ENCODE data around the gene GSN. TPM values are rescaled to one million over a fixed set of nuclear protein-coding genes. Genes with fewer than 3 reads are reported as not detected.

The GSN gene
- total and polyA plus RNA-seq, 8 donors: 215 to 909 (median 531) TPM

- no peak for DNase-seq
- H3K27me3 ChIP-seq: no peaks in the 10 kb centered on the region
- 70 to 91% (median 83%) methylated on average over 9 of the region's 9 CpGs for WGBS, 5 donors
- H3K36me3 ChIP-seq: peaks cover 62 to 100% (median 95%) of the 10 kb centered on the region in 4 donors
- no peaks in the 10 kb centered on the region for H3K9me3 ChIP-seq
- H3K4me1 ChIP-seq: peaks cover 0 to 24% (median 11%) of the 10 kb centered on the region in 4 donors
- TF ChIP-seq POLR2AphosphoS5 (IDR thresholded peaks at IDR 0.05) (no peak), POLR2A (IDR thresholded peaks at IDR 0.05) (no peak), EP300 (IDR thresholded peaks at IDR 0.05) (no peak)
- TF ChIP-seq, protein P1, sequence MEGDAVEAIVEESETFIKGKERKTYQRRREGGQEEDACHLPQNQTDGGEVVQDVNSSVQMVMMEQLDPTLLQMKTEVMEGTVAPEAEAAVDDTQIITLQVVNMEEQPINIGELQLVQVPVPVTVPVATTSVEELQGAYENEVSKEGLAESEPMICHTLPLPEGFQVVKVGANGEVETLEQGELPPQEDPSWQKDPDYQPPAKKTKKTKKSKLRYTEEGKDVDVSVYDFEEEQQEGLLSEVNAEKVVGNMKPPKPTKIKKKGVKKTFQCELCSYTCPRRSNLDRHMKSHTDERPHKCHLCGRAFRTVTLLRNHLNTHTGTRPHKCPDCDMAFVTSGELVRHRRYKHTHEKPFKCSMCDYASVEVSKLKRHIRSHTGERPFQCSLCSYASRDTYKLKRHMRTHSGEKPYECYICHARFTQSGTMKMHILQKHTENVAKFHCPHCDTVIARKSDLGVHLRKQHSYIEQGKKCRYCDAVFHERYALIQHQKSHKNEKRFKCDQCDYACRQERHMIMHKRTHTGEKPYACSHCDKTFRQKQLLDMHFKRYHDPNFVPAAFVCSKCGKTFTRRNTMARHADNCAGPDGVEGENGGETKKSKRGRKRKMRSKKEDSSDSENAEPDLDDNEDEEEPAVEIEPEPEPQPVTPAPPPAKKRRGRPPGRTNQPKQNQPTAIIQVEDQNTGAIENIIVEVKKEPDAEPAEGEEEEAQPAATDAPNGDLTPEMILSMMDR (IDR thresholded peaks at IDR 0.05): no peak
- H3K27ac ChIP-seq: no peak overlapping the region
- intact Hi-C loops (cut with DNase I; ENCODE audit: low total_unique reads): loop anchor here (10.0 kb wide), 1 partner anchor 96 kb away; no protein-coding TSS in a partner anchor
- H3K4me3 ChIP-seq: no peak overlapping the region
Measured at GRCh38 chr9:121310571-121310970, 42.6 kb downstream of the GSN start.

GRCh38 chr9:121312169-121312568 lies 44.2 kb downstream of the GSN start:
- H3K27ac ChIP-seq: peak overlapping the region in 2 of 5 donors; percentile 1 to 50
- no peak for DNase-seq
- H3K4me3 ChIP-seq: no peak overlapping the region
- no peaks in the 10 kb centered on the region for H3K27me3 ChIP-seq
- peaks cover 0 to 35% (median 14%) of the 10 kb centered on the region in 4 donors for H3K4me1 ChIP-seq
- WGBS, 5 donors: 91 to 96% (median 93%) methylated on average over 15 to 17 of the region's 17 CpGs
- TF ChIP-seq EP300 (IDR thresholded peaks at IDR 0.05): no peak
- TF ChIP-seq, protein P1 (IDR thresholded peaks at IDR 0.05): no peak
- TF ChIP-seq POLR2A (IDR thresholded peaks at IDR 0.05): no peak
- TF ChIP-seq POLR2AphosphoS5 (IDR thresholded peaks at IDR 0.05): no peak
- peaks cover 70 to 100% (median 100%) of the 10 kb centered on the region in 4 donors for H3K36me3 ChIP-seq
- no peaks in the 10 kb centered on the region for H3K9me3 ChIP-seq
- intact Hi-C loops (cut with DNase I; ENCODE audit: low total_unique reads): loop anchor here (10.0 kb wide), 1 partner anchor 97 kb away; no protein-coding TSS in a partner anchor

GRCh38 chr9:121313458-121314152 lies 45.6 kb downstream of the GSN start:
- H3K36me3 ChIP-seq: peaks cover 73 to 100% (median 100%) of the 10 kb centered on the region in 4 donors
- no peak for DNase-seq
- 97 to 98% (median 98%) methylated on average over 10 of the region's 10 CpGs for WGBS, 5 donors
- H3K9me3 ChIP-seq: no peaks in the 10 kb centered on the region
- TF ChIP-seq, protein P1 (IDR thresholded peaks at IDR 0.05): no peak
- no peak for TF ChIP-seq EP300 (IDR thresholded peaks at IDR 0.05)
- no peak for TF ChIP-seq POLR2AphosphoS5 (IDR thresholded peaks at IDR 0.05)
- no peak for TF ChIP-seq POLR2A (IDR thresholded peaks at IDR 0.05)
- no peaks in the 10 kb centered on the region for H3K27me3 ChIP-seq
- peak overlapping the region in 2 of 5 donors; percentile 1 to 50 for H3K27ac ChIP-seq
- intact Hi-C loops (cut with DNase I; ENCODE audit: low total_unique reads): loop anchor here (10.0 kb wide), 1 partner anchor 99 kb away; no protein-coding TSS in a partner anchor
- peaks cover 3 to 49% (median 21%) of the 10 kb centered on the region in 4 donors for H3K4me1 ChIP-seq
- no peak overlapping the region for H3K4me3 ChIP-seq

DNA sequence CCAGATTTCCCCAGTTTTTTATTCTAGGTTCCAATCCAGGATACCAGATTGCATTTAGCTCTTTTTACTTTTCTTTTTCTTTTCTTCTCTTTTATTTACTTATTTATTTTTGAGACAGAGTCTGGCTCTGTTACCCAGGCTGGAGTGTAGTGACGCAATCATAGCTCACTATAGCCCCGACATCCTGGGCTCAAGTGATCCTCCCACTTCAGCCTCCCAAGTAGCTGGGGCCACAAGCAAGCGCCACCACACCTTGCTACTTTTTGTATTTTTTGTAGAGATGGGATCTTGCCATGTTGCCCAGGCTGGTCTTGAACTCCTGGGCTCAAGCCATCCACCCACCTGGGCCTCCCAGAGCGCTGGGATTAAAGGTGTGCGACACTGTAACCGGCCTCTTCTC lies 48.4 kb downstream of the GSN start:
- intact Hi-C loops (cut with DNase I; ENCODE audit: low total_unique reads): loop anchor here (10.0 kb wide), 1 partner anchor 102 kb away; no protein-coding TSS in a partner anchor
- TF ChIP-seq EP300 (IDR thresholded peaks at IDR 0.05) (no peak), POLR2A (IDR thresholded peaks at IDR 0.05) (no peak), POLR2AphosphoS5 (IDR thresholded peaks at IDR 0.05) (no peak)
- TF ChIP-seq, protein P1 (IDR thresholded peaks at IDR 0.05): no peak
- WGBS, 5 donors: 90 to 96% (median 93%) methylated on average over 6 of the region's 6 CpGs
- Histone ChIP-seq H3K27ac (peak overlapping the region in 4 of 5 donors; percentile 43 to 96 (median 88)), H3K4me1 (peaks cover 9 to 63% (median 42%) of the 10 kb centered on the region in 4 donors), H3K9me3 (no peaks in the 10 kb centered on the region), H3K4me3 (no peak overlapping the region), H3K36me3 (peaks cover 71 to 97% (median 94%) of the 10 kb centered on the region in 4 donors), H3K27me3 (no peaks in the 10 kb centered on the region)
- no peak for DNase-seq
